ENCODE data around the gene GRB2.

GRB2 gene

DNA sequence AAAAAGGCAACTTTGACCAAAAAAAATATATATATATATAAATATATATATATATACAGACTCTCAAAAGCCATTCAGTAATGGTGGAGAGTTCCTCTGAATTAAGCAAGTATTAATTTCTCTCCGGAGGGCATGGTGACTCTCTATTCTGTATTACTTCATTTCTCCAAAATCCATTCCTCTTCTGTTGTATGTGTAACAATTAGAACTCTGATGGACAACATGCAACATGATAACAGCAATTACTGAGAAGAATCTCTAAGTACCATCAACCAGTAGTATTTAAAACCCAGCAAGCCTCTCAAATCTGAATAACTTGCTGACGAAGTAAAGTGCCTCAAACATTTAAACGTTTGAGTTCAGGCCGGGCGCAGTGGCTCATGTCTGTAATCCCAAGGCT is 2.3 kb downstream of the GRB2 start:
- FAIRE-seq (no peak), DNase-seq (ENCODE audit: insufficient read length, low spot score) (no peak)
- TF ChIP-seq, protein P1, sequence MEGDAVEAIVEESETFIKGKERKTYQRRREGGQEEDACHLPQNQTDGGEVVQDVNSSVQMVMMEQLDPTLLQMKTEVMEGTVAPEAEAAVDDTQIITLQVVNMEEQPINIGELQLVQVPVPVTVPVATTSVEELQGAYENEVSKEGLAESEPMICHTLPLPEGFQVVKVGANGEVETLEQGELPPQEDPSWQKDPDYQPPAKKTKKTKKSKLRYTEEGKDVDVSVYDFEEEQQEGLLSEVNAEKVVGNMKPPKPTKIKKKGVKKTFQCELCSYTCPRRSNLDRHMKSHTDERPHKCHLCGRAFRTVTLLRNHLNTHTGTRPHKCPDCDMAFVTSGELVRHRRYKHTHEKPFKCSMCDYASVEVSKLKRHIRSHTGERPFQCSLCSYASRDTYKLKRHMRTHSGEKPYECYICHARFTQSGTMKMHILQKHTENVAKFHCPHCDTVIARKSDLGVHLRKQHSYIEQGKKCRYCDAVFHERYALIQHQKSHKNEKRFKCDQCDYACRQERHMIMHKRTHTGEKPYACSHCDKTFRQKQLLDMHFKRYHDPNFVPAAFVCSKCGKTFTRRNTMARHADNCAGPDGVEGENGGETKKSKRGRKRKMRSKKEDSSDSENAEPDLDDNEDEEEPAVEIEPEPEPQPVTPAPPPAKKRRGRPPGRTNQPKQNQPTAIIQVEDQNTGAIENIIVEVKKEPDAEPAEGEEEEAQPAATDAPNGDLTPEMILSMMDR (IDR thresholded peaks at IDR 0.05; ENCODE audit: insufficient read depth, missing control alignments): no peak

DNA sequence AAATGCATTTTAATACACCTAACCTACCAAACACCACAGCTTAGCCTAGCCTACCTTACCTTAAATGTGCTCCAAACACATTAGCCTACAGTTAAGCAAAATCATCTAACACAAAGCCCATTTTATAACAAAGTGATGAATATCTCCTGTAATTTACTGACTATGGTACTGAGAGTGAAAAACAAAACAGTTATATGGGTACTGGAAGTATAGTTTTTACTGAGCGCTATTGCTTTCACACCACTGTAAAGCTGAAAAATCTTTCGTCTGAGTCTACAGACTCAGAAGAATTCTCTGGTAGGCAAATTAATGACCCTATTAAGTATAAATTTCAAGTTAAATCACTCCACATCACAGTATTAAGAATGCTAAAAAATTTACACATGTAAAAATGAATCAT is 3.5 kb downstream of the GRB2 start:
- FAIRE-seq (no peak), DNase-seq (ENCODE audit: insufficient read length, low spot score) (no peak)
- TF ChIP-seq, protein P1 (IDR thresholded peaks at IDR 0.05; ENCODE audit: insufficient read depth, missing control alignments): no peak

DNA sequence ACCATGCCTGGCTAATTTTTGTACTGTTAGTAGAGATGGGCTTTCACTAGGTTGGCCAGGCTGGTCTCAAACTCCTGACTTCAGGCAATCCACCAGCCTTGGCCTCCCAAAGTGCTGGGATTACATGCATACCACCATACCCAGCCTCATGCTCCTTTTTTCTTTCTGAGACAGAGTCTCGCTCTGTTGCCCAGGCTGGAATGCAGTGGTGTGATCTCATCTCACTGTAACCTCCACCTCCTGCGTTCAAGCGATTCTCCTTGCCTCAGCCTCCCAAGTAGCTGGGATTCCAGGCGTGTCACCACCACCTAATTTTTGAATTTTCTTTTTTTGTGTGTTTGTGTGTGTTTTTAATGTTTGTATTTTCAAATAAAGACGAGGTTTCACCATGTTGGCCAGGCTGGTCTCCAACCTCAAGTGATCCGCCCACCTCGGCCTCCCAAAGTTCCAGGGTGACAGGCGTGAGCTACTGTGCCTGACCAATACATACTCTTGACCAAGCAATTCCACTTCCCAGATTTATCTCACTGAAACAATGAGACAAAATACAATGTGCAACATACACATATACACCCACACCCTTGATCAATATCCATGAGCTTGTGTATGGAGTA is 5.0 kb downstream of the GRB2 start:
- DNase-seq (ENCODE audit: insufficient read length, low spot score): no peak
- TF ChIP-seq, protein P1 (IDR thresholded peaks at IDR 0.05; ENCODE audit: insufficient read depth, missing control alignments): no peak
- no peak for FAIRE-seq

DNA sequence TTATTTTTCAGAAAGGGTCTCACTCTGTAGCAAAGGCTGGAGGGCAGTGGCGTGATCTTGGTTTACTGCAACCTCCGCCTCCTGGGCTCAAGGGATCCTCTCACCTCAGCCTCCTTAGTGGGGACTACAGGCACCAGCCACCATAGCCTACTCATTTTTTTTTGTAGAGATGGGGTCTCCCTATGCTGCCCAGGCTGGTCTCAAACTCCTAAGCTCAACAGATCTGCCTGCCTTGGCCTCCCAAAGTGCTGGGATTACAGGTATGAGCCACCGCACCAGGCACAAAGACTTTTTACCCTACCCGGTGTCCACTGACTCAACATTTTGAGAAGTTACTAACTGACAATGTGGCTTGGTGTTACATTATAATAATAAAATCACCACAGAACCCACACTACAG is 7.2 kb downstream of the GRB2 start:
- FAIRE-seq (no peak), DNase-seq (ENCODE audit: insufficient read length, low spot score) (no peak)
- TF ChIP-seq, protein P1 (IDR thresholded peaks at IDR 0.05; ENCODE audit: insufficient read depth, missing control alignments): no peak

DNA sequence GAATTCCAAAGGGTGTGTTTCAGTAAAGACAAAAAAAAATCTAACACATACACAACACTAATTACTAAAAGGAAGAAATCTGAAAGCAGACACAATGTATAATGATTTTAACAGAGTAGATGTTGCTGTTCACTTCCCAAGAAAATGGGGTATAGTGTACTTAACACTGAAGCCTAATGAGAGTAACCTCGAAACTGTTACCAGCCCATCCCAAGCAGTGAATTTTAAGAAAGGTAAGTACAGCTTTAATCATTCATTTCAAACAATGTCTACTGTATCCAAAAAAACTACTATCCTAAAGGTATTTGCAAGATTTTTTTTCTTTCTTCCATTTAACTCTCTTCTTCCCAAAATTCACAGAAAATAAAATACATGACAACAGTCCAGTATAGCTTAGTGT is 8.3 kb downstream of the GRB2 start:
- FAIRE-seq (no peak), DNase-seq (ENCODE audit: insufficient read length, low spot score) (no peak)
- TF ChIP-seq, protein P1 (IDR thresholded peaks at IDR 0.05; ENCODE audit: insufficient read depth, missing control alignments): no peak

DNA sequence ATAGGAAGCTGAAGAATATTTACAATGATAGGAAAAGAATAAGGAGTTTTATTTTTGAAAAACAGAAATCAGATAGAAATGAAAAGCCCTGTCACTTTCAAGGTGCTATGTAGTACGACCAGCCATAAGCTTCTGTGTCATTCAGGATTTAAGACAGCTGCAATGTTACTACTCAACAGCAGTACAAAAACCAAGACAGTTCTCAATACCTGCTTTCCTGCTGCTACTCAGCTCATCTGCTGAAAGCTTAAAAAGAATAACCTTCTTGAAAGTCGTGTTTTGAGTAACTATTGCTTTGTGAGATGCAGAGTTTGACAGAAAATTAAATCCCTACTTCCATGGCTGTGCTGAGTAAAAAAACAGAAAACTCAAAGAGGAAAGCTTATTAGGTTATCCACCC is 8.7 kb downstream of the GRB2 start:
- TF ChIP-seq, protein P1 (IDR thresholded peaks at IDR 0.05; ENCODE audit: insufficient read depth, missing control alignments): no peak
- FAIRE-seq (no peak), DNase-seq (ENCODE audit: insufficient read length, low spot score) (no peak)

DNA sequence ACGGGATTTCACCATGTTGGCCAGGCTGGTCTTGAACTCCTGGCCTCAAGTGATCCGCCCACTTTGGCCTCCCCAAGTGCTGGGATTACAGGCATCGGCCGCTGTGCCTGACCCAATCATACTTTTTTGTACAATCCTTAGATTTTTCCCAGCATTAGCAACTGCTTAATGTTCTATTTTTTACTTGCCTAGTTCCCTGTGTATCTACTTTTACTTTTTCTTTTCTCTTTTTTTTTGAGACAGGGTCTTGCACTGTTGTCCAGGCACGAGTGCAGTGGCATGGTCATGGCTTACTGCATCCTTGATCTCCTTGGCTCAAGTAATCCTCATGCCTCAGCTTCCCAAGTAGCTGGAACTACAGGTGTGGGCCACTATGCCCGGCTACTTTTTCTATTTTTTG is 9.5 kb downstream of the GRB2 start:
- no peak for FAIRE-seq
- TF ChIP-seq, protein P1 (IDR thresholded peaks at IDR 0.05; ENCODE audit: insufficient read depth, missing control alignments): no peak
- DNase-seq (ENCODE audit: insufficient read length, low spot score): no peak
